Neural cell (in vitro differentiated cells): ENCODE results near the gene F5. TPM values are rescaled to one million over a fixed set of nuclear protein-coding genes. Genes with fewer than 3 reads are reported as not detected.

Source experiments
- H2AFZ ChIP-seq: fragments of 200-600, 300-800 bp; sonication (generic), shearing (Covaris generic); 2 replicates; pipeline ENCODE4 v1.6.0; 2014; ENCODE audit warnings: low read depth, mild to moderate bottlenecking, antibody characterized with exemption, low read length, moderate library complexity
- H3F3A ChIP-seq: fragments of 200-600 bp; shearing (Covaris generic); 2 replicates; pipeline ENCODE4 v1.6.1; 2016; ENCODE audit warnings: mild to moderate bottlenecking, moderate library complexity, mixed read lengths, antibody characterized with exemption, low read length; ENCODE audit not compliant: insufficient read depth, poor library complexity, severe bottlenecking
- H3K27ac ChIP-seq: fragments of 200-600, 300-800 bp; sonication (generic), shearing (Covaris generic); 2 replicates; pipeline ENCODE4 v1.5.1; 2014; ENCODE audit warnings: mild to moderate bottlenecking, low read length, moderate library complexity
- H3K27me3 ChIP-seq: fragments of 300-800, 200-600 bp; sonication (generic), shearing (Covaris generic); 2 replicates; pipeline ENCODE4 v1.6.0; 2014; ENCODE audit warnings: mild to moderate bottlenecking, low read depth, low read length, moderate library complexity; ENCODE audit not compliant: insufficient read depth
- H3K36me3 ChIP-seq: fragments of 300-800, 200-600 bp; sonication (generic), shearing (Covaris generic); 2 replicates; pipeline ENCODE4 v1.5.1; 2014; ENCODE audit warnings: mild to moderate bottlenecking, antibody characterized with exemption, low read length, moderate library complexity; ENCODE audit not compliant: insufficient read depth
- H3K4me2 ChIP-seq: fragments of 300-800, 200-600 bp; sonication (generic), shearing (Covaris generic); 2 replicates; pipeline ENCODE4 v1.6.0; 2014; ENCODE audit warnings: mild to moderate bottlenecking, low read length
- H3K4me3 ChIP-seq: fragments of 300-800, 200-600 bp; sonication (generic), shearing (Covaris generic); 2 replicates; pipeline ENCODE4 v1.5.1; 2014; ENCODE audit warnings: mild to moderate bottlenecking, low read length, moderate library complexity
- H3K79me2 ChIP-seq: fragments of 200-600 bp; shearing (Covaris generic); replicated peaks from 2 replicates; pipeline ENCODE4 v1.6.0; 2014; ENCODE audit warnings: mild to moderate bottlenecking, low read length, moderate library complexity; ENCODE audit not compliant: insufficient read depth
- H3K9ac ChIP-seq: fragments of 300-800, 200-600 bp; sonication (generic), shearing (Covaris generic); 2 replicates; pipeline ENCODE4 v1.6.1; 2016; ENCODE audit warnings: mild to moderate bottlenecking, low read length, mixed read lengths
- H3K9me2 ChIP-seq: fragments of 200-600 bp; shearing (Covaris generic); 2 replicates; pipeline ENCODE4 v1.6.1; 2016; ENCODE audit warnings: mild to moderate bottlenecking, low read length, mixed read lengths; ENCODE audit not compliant: insufficient read depth
- H3K9me3 ChIP-seq: fragments of 200-600, 300-800 bp; sonication (generic), shearing (Covaris generic); 2 replicates; pipeline ENCODE4 v1.6.1; 2016; ENCODE audit warnings: mild to moderate bottlenecking, mixed run types, low read length, moderate library complexity, mixed read lengths
- H4K20me1 ChIP-seq: fragments of 200-600 bp; shearing (Covaris generic); 2 replicates; pipeline ENCODE4 v1.6.1; 2016; ENCODE audit warnings: mild to moderate bottlenecking, mixed run types; ENCODE audit not compliant: insufficient read depth
- RAD21 ChIP-seq: fragments of 450-650 bp; conservative IDR thresholded peaks from 2 replicates; pipeline ENCODE4 v1.6.1; 2014; ENCODE audit warnings: antibody characterized with exemption, mild to moderate bottlenecking, moderate library complexity
- SMC3 ChIP-seq: fragments of 450-650 bp; conservative IDR thresholded peaks from 2 replicates; pipeline ENCODE4 v1.6.1; 2014; ENCODE audit warnings: antibody characterized with exemption, mild to moderate bottlenecking, moderate library complexity; ENCODE audit not compliant: poor library complexity
- TAF1 ChIP-seq: IDR thresholded peaks from 2 replicates; pipeline ENCODE4 v1.6.1; 2012; ENCODE audit warnings: low read depth
- polyA plus RNA-seq: library from polyadenylated mRNA; depleted of rRNA; stranded (reverse); fragments of >200 nt; gene quantifications from 2 replicates; pipeline ENCODE4 v1.2.3, GENCODE V29; 2014
- TF ChIP-seq, protein P1 (sequence below): IDR thresholded peaks from 2 replicates; pipeline ENCODE4 v1.6.1; 2012; ENCODE audit warnings: borderline replicate concordance
- TF ChIP-seq, protein P2 (sequence below): fragments of 450-650 bp; IDR thresholded peaks from 2 replicates; pipeline ENCODE4 v1.5.1; 2014; ENCODE audit warnings: antibody characterized with exemption, mild to moderate bottlenecking, moderate library complexity; ENCODE audit not compliant: poor library complexity, severe bottlenecking

The F5 gene
- polyA plus RNA-seq, 1 donor from 2014 or later = not detected

DNA sequence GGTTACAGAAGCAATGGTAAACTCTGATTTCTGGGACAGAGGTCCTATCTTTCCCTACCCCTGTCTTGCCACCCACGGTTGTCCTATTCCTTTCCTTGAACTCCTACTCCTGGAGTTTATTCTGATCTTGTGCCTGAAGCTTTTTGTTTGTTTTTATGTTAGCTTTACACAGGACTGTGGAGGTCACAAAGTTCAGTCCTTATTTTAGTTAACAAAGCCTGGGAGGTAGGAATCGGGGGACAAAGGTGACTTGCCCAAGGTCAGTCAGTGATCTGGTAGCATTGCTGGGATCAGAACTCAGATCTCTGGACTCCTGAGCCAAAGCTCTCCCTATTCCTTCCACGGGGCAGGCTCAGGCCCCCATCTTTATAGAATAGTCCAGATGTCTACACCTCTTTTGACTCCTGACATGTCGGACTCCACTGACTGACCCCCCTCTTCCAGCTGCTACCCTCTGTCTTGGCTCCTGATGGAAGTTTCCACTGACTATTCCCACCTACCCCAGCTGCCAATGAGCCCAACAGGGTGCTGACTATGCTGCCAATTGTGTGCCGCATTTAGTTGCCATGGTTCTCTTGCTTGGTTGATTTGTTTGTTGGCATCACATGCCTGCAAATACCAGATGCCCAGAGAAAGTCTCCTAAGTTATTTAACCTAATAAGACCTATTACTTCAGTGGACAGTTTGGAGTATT, 9.9 kb downstream of the F5 start:
- no peak overlapping the region for H3K4me2 ChIP-seq
- H3K27ac ChIP-seq = no peak overlapping the region
- no peak overlapping the region for H3K4me3 ChIP-seq

DNA sequence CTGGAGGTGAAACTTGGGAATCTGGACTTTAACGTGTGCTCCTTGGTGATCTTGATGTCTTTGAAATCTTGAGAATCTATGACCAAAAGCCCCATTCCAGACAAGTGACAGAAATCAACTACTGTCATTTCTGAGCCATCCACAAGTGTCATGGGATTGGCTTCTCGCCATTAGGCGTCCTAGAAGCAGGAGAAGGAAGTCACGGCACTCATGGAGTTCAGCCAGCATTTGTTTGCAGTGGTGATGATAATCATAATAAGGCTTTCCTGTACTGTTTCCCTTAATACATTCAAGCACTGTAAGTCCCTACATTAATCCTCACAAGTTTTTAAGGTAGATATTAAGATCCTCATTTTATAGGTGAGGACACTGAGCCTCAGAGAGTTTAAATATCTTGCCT, 11.9 kb downstream of the F5 start:
- Histone ChIP-seq H3K36me3 (no peaks in the 10 kb centered on the region), H3K79me2 (no peaks in the 10 kb centered on the region), H3K27me3 (no peaks in the 10 kb centered on the region), H2AFZ (no peak overlapping the region), H4K20me1 (no peaks in the 10 kb centered on the region), H3K9ac (no peak overlapping the region), H3K9me3 (no peaks in the 10 kb centered on the region), H3F3A (no peaks in the 10 kb centered on the region), H3K4me2 (no peak overlapping the region), H3K27ac (no peak overlapping the region), H3K4me3 (no peak overlapping the region), H3K9me2 (no peaks in the 10 kb centered on the region)
- TF ChIP-seq RAD21 (no peak), SMC3 (no peak)
- TF ChIP-seq, protein P1, sequence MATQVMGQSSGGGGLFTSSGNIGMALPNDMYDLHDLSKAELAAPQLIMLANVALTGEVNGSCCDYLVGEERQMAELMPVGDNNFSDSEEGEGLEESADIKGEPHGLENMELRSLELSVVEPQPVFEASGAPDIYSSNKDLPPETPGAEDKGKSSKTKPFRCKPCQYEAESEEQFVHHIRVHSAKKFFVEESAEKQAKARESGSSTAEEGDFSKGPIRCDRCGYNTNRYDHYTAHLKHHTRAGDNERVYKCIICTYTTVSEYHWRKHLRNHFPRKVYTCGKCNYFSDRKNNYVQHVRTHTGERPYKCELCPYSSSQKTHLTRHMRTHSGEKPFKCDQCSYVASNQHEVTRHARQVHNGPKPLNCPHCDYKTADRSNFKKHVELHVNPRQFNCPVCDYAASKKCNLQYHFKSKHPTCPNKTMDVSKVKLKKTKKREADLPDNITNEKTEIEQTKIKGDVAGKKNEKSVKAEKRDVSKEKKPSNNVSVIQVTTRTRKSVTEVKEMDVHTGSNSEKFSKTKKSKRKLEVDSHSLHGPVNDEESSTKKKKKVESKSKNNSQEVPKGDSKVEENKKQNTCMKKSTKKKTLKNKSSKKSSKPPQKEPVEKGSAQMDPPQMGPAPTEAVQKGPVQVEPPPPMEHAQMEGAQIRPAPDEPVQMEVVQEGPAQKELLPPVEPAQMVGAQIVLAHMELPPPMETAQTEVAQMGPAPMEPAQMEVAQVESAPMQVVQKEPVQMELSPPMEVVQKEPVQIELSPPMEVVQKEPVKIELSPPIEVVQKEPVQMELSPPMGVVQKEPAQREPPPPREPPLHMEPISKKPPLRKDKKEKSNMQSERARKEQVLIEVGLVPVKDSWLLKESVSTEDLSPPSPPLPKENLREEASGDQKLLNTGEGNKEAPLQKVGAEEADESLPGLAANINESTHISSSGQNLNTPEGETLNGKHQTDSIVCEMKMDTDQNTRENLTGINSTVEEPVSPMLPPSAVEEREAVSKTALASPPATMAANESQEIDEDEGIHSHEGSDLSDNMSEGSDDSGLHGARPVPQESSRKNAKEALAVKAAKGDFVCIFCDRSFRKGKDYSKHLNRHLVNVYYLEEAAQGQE = no peak
- TF ChIP-seq, protein P2, sequence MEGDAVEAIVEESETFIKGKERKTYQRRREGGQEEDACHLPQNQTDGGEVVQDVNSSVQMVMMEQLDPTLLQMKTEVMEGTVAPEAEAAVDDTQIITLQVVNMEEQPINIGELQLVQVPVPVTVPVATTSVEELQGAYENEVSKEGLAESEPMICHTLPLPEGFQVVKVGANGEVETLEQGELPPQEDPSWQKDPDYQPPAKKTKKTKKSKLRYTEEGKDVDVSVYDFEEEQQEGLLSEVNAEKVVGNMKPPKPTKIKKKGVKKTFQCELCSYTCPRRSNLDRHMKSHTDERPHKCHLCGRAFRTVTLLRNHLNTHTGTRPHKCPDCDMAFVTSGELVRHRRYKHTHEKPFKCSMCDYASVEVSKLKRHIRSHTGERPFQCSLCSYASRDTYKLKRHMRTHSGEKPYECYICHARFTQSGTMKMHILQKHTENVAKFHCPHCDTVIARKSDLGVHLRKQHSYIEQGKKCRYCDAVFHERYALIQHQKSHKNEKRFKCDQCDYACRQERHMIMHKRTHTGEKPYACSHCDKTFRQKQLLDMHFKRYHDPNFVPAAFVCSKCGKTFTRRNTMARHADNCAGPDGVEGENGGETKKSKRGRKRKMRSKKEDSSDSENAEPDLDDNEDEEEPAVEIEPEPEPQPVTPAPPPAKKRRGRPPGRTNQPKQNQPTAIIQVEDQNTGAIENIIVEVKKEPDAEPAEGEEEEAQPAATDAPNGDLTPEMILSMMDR = no peak

More for the DNA sequence above, 9.9 kb downstream of the F5 start:
- H3K9me3 ChIP-seq = no peaks in the 10 kb centered on the region
- no peaks in the 10 kb centered on the region for H3K9me2 ChIP-seq
- TF ChIP-seq RAD21 = no peak
- no peak for TF ChIP-seq TAF1
- TF ChIP-seq, protein P1 = no peak
- TF ChIP-seq, protein P2 = no peak
- H3K79me2 ChIP-seq = no peaks in the 10 kb centered on the region
- no peak overlapping the region for H3K9ac ChIP-seq
- H3F3A ChIP-seq = no peaks in the 10 kb centered on the region
- H2AFZ ChIP-seq = no peak overlapping the region
- H3K27me3 ChIP-seq = no peaks in the 10 kb centered on the region
- H4K20me1 ChIP-seq = no peaks in the 10 kb centered on the region
- H3K36me3 ChIP-seq = no peaks in the 10 kb centered on the region
